HCT116 (cell line): ENCODE data around the gene HOXC6. TPM values are rescaled to one million over a fixed set of nuclear protein-coding genes. Genes with fewer than 3 reads are reported as not detected.

Experiments
- ATAC-seq: fragments of 200-7000 bp; cut with Tn5 transposase; 2 replicates; pipeline ENCODE4 v1.9.1; 2020; ENCODE audit warnings: mild to moderate bottlenecking, moderate library complexity
- BruUV-seq: library from RNA; stranded (reverse); fragments of 400-500 nt; replicated peaks from 2 replicates; lab custom pipeline; 2021; lab: Mats Ljungman, UMichigan
- CTCF ChIA-PET: fragments of 300-600 bp; sonication (Branson Sonifier 250); formaldehyde crosslinking; loops from one replicate; lab custom pipeline; 2021; ENCODE audit warnings: antibody characterized with exemption; lab: Charles Lee
- POLR2A ChIA-PET: fragments of 300-600, 350-600 bp; sonication (Branson Sonifier 250); formaldehyde crosslinking; loops from one replicate; lab custom pipeline; 2021; ENCODE audit warnings: antibody characterized with exemption; lab: Charles Lee
- RAD21 ChIA-PET, 2 experiments: fragments of 300-600 bp; sonication (Branson Sonifier 250); formaldehyde crosslinking; loops; one replicate each; lab custom pipeline; 2023; ENCODE audit warnings: low total read pairs in 2 of 2; ENCODE audit not compliant: uncharacterized antibody in 2 of 2, unreplicated experiment in 2 of 2, low non-redundant PET in 1 of 2; lab: Charles Lee
- DNase-seq: peaks from one replicate; pipeline ENCODE4 v3.0.0-alpha.2; 2010; ENCODE audit warnings: low read depth, low spot score
- H2AFZ ChIP-seq: fragments of 200-600 bp; shearing (Covaris generic), sonication (generic); 2 replicates; pipeline ENCODE4 v1.6.1; 2017; ENCODE audit warnings: low read depth, mixed run types, mixed read lengths, antibody characterized with exemption, low read length; ENCODE audit not compliant: poor library complexity, severe bottlenecking
- H3K27ac ChIP-seq: 2 replicates; pipeline ENCODE4 v1.5.1; 2012; ENCODE audit warnings: low read depth, low read length
- H3K27me3 ChIP-seq: fragments of 200-600 bp; sonication (generic); 2 replicates; pipeline ENCODE4 v1.6.1; 2016; ENCODE audit warnings: mixed run types, low read length, mixed read lengths; ENCODE audit not compliant: insufficient read depth
- H3K36me3 ChIP-seq, 2 experiments: fragments of 200-500 bp in 1 of 2; fragments of 200-600 bp in 1 of 2; sonication (Bioruptor generic) in 1 of 2; sonication (generic) in 1 of 2; 2 replicates each; pipeline versions ENCODE4 v1.5.1 to v1.6.1; 2014 to 2016; ENCODE audit warnings: low read length in 2 of 2, inconsistent platforms in 1 of 2, mixed read lengths in 1 of 2, mixed run types in 1 of 2; ENCODE audit not compliant: insufficient read depth in 2 of 2, control insufficient read depth in 1 of 2
- H3K4me1 ChIP-seq, 2 experiments: fragments of 200-600 bp in 1 of 2; sonication (generic) in 1 of 2; 2 replicates each; pipeline versions ENCODE4 v1.5.1 to v1.6.1; 2012 to 2017; ENCODE audit warnings: low read length in 2 of 2, inconsistent platforms in 1 of 2, mild to moderate bottlenecking in 1 of 2, mixed read lengths in 1 of 2, mixed run types in 1 of 2, moderate library complexity in 1 of 2; ENCODE audit not compliant: insufficient read depth in 2 of 2, control insufficient read depth in 1 of 2
- H3K4me2 ChIP-seq: fragments of 200-600 bp; sonication (generic); 2 replicates; pipeline ENCODE4 v1.6.1; 2017; ENCODE audit warnings: mixed run types, low read length, mixed read lengths
- H3K4me3 ChIP-seq, 2 experiments: fragments of 200-600 bp in 1 of 2; sonication (generic) in 1 of 2; replicated peaks in 1 of 2; 2 replicates each; pipeline ENCODE4 v1.5.1; 2011 to 2016; ENCODE audit warnings: low read length in 2 of 2, control low read depth in 1 of 2, low read depth in 1 of 2, mild to moderate bottlenecking in 1 of 2, mixed read lengths in 1 of 2, mixed run types in 1 of 2
- H3K79me2 ChIP-seq: fragments of 200-600 bp; sonication (generic); 2 replicates; pipeline ENCODE4 v1.6.1; 2017; ENCODE audit warnings: mild to moderate bottlenecking, mixed run types, low read length, moderate library complexity, mixed read lengths; ENCODE audit not compliant: insufficient read depth
- H3K9ac ChIP-seq: fragments of 200-600 bp; sonication (generic); 2 replicates; pipeline ENCODE4 v1.6.1; 2016; ENCODE audit warnings: low read length, mixed read lengths
- H3K9me2 ChIP-seq: fragments of 200-600 bp; sonication (generic), shearing (Covaris generic); 2 replicates; pipeline ENCODE4 v1.6.1; 2017; ENCODE audit warnings: mixed run types, mild to moderate bottlenecking, moderate library complexity; ENCODE audit not compliant: insufficient read depth
- H3K9me3 ChIP-seq, 2 experiments: fragments of 200-500 bp in 1 of 2; fragments of 200-600 bp in 1 of 2; sonication (Bioruptor generic) in 1 of 2; sonication (generic) in 1 of 2; 2 replicates each; pipeline ENCODE4 v1.6.1; 2014 to 2017; ENCODE audit warnings: low read length in 2 of 2, mixed read lengths in 2 of 2, inconsistent platforms in 1 of 2, low read depth in 1 of 2, mild to moderate bottlenecking in 1 of 2, mixed run types in 1 of 2, moderate library complexity in 1 of 2; ENCODE audit not compliant: control insufficient read depth in 1 of 2, insufficient read depth in 1 of 2
- H4K20me1 ChIP-seq: fragments of 200-600 bp; sonication (generic), shearing (Covaris generic); 2 replicates; pipeline ENCODE4 v1.6.1; 2017; ENCODE audit warnings: mixed run types, mild to moderate bottlenecking, moderate library complexity; ENCODE audit not compliant: insufficient read depth
- CBX3 ChIP-seq: IDR thresholded peaks from 2 replicates; pipeline ENCODE4 v1.6.1; 2012; ENCODE audit warnings: low read depth
- CEBPB ChIP-seq: IDR thresholded peaks from 2 replicates; pipeline ENCODE4 v1.6.1; 2012; ENCODE audit warnings: low read depth
- ELF1 ChIP-seq: IDR thresholded peaks from 2 replicates; pipeline ENCODE4 v1.6.1; 2012; ENCODE audit warnings: low read depth, borderline replicate concordance
- EZH2 ChIP-seq: fragments of 200-600 bp; sonication (generic); IDR thresholded peaks from 2 replicates; pipeline ENCODE4 v1.6.1; 2017; ENCODE audit warnings: antibody characterized with exemption, mixed run types
- EZH2phosphoT487 ChIP-seq: fragments of 200-600 bp; IDR thresholded peaks from 2 replicates; pipeline ENCODE4 v1.6.1; 2018; ENCODE audit warnings: antibody characterized with exemption, borderline replicate concordance
- POLR2A ChIP-seq: IDR thresholded peaks from 2 replicates; pipeline ENCODE4 v1.7.0; 2011; ENCODE audit warnings: borderline replicate concordance; ENCODE audit not compliant: insufficient read depth, insufficient read length; ENCODE audit errors: extremely low read depth
- RAD21 ChIP-seq: IDR thresholded peaks from 2 replicates; pipeline ENCODE4 v1.6.1; 2012; ENCODE audit warnings: low read depth, mild to moderate bottlenecking
- SIN3A ChIP-seq: IDR thresholded peaks from 2 replicates; pipeline ENCODE4 v1.6.1; 2012; ENCODE audit warnings: low read depth
- SP1 ChIP-seq: IDR thresholded peaks from 2 replicates; pipeline ENCODE4 v1.6.1; 2012; ENCODE audit warnings: low read depth
- SRF ChIP-seq: IDR thresholded peaks from 2 replicates; pipeline ENCODE4 v1.6.1; 2012; ENCODE audit warnings: low read depth
- TCF7L2 ChIP-seq: IDR thresholded peaks from 2 replicates; pipeline ENCODE4 v1.7.0; 2011; ENCODE audit warnings: borderline replicate concordance, inconsistent platforms; ENCODE audit not compliant: insufficient read depth, insufficient read length; ENCODE audit errors: extremely low read depth
- YY1 ChIP-seq: IDR thresholded peaks from 2 replicates; pipeline ENCODE4 v1.6.1; 2011; ENCODE audit warnings: low read length, low read depth, moderate library complexity, mild to moderate bottlenecking; ENCODE audit not compliant: insufficient replicate concordance; ENCODE audit errors: extremely low read depth
- ZNF274 ChIP-seq: fragments of 200-500 bp; sonication (Bioruptor generic); IDR thresholded peaks from 2 replicates; pipeline ENCODE4 v1.6.1; 2014; ENCODE audit warnings: mild to moderate bottlenecking, low read depth, low read length, inconsistent platforms
- intact Hi-C: fragments of 100-400 bp; cut with micrococcal nuclease; formaldehyde crosslinking; loops from 2 replicates; pipeline ENCODE4 v1.10.0; 2022
- total RNA-seq: library from RNA; stranded (reverse); gene quantifications from one replicate; pipeline ENCODE4 v1.2.1, GENCODE V29; 2021; ENCODE audit not compliant: unreplicated experiment
- TF ChIP-seq, protein P1 (sequence below): IDR thresholded peaks from 2 replicates; pipeline ENCODE4 v1.6.1; 2012
- TF ChIP-seq, protein P2 (sequence below): IDR thresholded peaks from 2 replicates; pipeline ENCODE4 v1.6.1; 2012
- TF ChIP-seq, protein P3 (sequence below), 3 experiments: fragments of 200-600 bp in 1 of 3; sonication (generic) in 1 of 3; IDR thresholded peaks in 2 of 3; conservative IDR thresholded peaks in 1 of 3; 2 replicates each; pipeline ENCODE4 v1.5.1; 2012 to 2017; ENCODE audit warnings: low read depth in 2 of 3, low read length in 2 of 3, antibody characterized with exemption in 1 of 3, borderline replicate concordance in 1 of 3, control low read depth in 1 of 3, mild to moderate bottlenecking in 1 of 3, mixed read lengths in 1 of 3, mixed run types in 1 of 3, moderate library complexity in 1 of 3; ENCODE audit not compliant: insufficient read depth in 1 of 3

HOXC6 gene
- total RNA-seq, 1 experiment from 2014 or later, result 3.1 TPM

DNA sequence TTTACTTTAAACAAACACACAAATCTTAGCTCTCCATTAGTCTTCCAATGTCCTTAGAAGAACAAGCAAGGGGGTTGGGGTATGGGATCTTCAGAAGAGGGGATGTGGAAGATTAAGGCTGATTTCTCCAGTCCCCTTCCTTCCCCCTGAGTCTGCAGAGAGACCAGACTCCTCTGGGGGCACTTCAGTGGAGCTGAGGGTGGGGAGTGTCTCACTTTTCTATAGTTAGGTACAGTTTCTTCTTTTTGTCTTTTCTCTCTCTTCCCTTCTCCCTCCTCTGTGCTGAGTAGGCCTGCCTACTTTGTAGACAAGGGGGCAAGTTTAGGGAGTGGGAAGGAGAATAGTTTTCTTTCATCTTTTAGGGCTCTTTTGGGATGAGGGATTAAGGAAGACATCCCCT is 27.9 kb downstream of the HOXC6 start:
- Histone ChIP-seq H3K36me3 (no peaks in the 10 kb centered on the region), H3K27me3 (peaks cover 2% of the 10 kb centered on the region; the same call in 1 of the 2 replicates), H3K4me2 (no peak overlapping the region), H3K4me3 (no peak overlapping the region), H3K79me2 (no peaks in the 10 kb centered on the region), H3K9me2 (no peaks in the 10 kb centered on the region), H2AFZ (no peak overlapping the region), H3K4me1 (no peaks in the 10 kb centered on the region), H3K9ac (no peak overlapping the region), H3K27ac (no peak overlapping the region), H3K9me3 (no peaks in the 10 kb centered on the region), H4K20me1 (no peaks in the 10 kb centered on the region)
- CTCF ChIA-PET, result no interaction called here
- ATAC-seq (no peak), DNase-seq (no peak)
- RAD21 ChIA-PET, result no interaction called here
- no peak for TF ChIP-seq EZH2phosphoT487
- TF ChIP-seq YY1, result no peak
- no peak for TF ChIP-seq CBX3
- TF ChIP-seq, protein P1, sequence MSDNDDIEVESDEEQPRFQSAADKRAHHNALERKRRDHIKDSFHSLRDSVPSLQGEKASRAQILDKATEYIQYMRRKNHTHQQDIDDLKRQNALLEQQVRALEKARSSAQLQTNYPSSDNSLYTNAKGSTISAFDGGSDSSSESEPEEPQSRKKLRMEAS, result no peak
- TF ChIP-seq, protein P2, sequence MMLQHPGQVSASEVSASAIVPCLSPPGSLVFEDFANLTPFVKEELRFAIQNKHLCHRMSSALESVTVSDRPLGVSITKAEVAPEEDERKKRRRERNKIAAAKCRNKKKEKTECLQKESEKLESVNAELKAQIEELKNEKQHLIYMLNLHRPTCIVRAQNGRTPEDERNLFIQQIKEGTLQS, result no peak
- POLR2A ChIA-PET, result no interaction called here
- no TSS peak for BruUV-seq
- intact Hi-C loops, result no loop called here

DNA sequence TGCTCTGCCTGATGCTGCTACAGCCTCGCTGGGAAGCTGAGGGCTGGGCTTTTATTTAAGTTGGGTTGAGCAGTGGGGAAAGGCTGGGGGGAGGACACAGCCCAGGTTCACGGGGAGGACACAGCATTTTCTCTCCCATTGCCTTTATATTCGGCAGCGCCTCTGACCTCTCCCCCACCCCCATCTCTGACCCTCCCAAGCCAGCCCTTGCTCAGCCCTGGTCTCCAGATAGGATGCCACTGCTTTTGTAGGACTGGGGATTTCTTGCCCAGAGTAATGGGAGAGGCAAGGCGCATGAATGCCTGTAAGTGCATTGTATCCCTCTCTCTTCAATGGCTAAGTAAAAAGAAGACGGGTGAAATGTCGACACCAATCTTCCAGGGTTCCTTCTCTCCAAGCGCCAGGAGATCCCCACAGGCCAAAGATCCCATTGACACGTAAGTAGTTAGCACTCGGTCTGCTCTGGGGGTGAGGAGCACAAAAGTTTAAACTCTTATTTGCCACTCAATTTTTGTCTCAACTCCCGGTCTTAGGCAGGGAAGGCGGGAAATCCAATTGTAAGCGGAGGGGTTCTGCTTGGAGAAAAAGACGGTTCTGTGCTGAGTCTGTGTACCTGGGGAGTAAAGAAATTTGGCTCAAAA is 30.0 kb downstream of the HOXC6 start:
- Histone ChIP-seq H3K36me3 (no peaks in the 10 kb centered on the region), H2AFZ (no peak overlapping the region), H3K27ac (no peak overlapping the region), H3K9me3 (no peaks in the 10 kb centered on the region), H3K9ac (no peak overlapping the region), H3K79me2 (no peaks in the 10 kb centered on the region), H3K4me1 (no peaks in the 10 kb centered on the region), H3K9me2 (no peaks in the 10 kb centered on the region), H3K4me2 (no peak overlapping the region), H4K20me1 (no peaks in the 10 kb centered on the region), H3K4me3 (no peak overlapping the region), H3K27me3 (peaks cover 5% of the 10 kb centered on the region; the same call in 1 of the 2 replicates)
- ChIA-PET RAD21 (no interaction called here), CTCF (no interaction called here), POLR2A (no interaction called here)
- DNase-seq, result no peak
- no TSS peak for BruUV-seq
- intact Hi-C loops, result no loop called here
- ATAC-seq, result no peak
- TF ChIP-seq CBX3 (no peak), CEBPB (no peak), ELF1 (no peak), EZH2 (no peak), TCF7L2 (no peak), SP1 (no peak), SIN3A (no peak), ZNF274 (no peak), SRF (no peak), POLR2A (no peak), YY1 (no peak), RAD21 (no peak)
- TF ChIP-seq, protein P3, sequence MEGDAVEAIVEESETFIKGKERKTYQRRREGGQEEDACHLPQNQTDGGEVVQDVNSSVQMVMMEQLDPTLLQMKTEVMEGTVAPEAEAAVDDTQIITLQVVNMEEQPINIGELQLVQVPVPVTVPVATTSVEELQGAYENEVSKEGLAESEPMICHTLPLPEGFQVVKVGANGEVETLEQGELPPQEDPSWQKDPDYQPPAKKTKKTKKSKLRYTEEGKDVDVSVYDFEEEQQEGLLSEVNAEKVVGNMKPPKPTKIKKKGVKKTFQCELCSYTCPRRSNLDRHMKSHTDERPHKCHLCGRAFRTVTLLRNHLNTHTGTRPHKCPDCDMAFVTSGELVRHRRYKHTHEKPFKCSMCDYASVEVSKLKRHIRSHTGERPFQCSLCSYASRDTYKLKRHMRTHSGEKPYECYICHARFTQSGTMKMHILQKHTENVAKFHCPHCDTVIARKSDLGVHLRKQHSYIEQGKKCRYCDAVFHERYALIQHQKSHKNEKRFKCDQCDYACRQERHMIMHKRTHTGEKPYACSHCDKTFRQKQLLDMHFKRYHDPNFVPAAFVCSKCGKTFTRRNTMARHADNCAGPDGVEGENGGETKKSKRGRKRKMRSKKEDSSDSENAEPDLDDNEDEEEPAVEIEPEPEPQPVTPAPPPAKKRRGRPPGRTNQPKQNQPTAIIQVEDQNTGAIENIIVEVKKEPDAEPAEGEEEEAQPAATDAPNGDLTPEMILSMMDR (IDR thresholded peaks at IDR 0.05 in 2 of 3, conservative IDR thresholded peaks at IDR 0.05 in 1 of 3; ENCODE audit: borderline replicate concordance in 1 of 3, insufficient read depth in 1 of 3, low read depth in 2 of 3, low read length in 2 of 3), result no peak
- TF ChIP-seq, protein P1, result no peak
